Measurements from ENCODE around the gene CLCN1.

The CLCN1 gene

GRCh38 chr7:143396625-143397556 is 81.0 kb downstream of the CLCN1 start:
- DNase-seq (ENCODE audit: low read depth) = no peak

- no peak for DNase-seq (ENCODE audit: low read depth)
Measured at GRCh38 chr7:143397710-143398530, 82.0 kb downstream of the CLCN1 start.

- DNase-seq (ENCODE audit: low read depth) = no peak
Measured at GRCh38 chr7:143398616-143399015, 82.7 kb downstream of the CLCN1 start.

GRCh38 chr7:143399151-143399550 is 83.2 kb downstream of the CLCN1 start:
- no peak for DNase-seq (ENCODE audit: low read depth)

GRCh38 chr7:143399642-143400041 is 83.7 kb downstream of the CLCN1 start:
- DNase-seq (ENCODE audit: low read depth) = no peak

- DNase-seq (ENCODE audit: low read depth) = no peak
Measured at GRCh38 chr7:143401265-143401664, 85.4 kb downstream of the CLCN1 start.
